GM18951 (cell line): ENCODE measurements around the gene DMD.

ENCODE experiments used
- POLR2A ChIP-seq: IDR thresholded peaks from 4 replicates; pipeline ENCODE4 v1.6.1; 2011; ENCODE audit warnings: mild to moderate bottlenecking; ENCODE audit not compliant: insufficient read length, insufficient read depth; ENCODE audit errors: extremely low read depth
- in situ Hi-C: fragments of 300-500 bp; cut with MboI; formaldehyde crosslinking; loops from one replicate; pipeline ENCODE4 v1.12.0; 2022; ENCODE audit warnings: low sequenced_read_pairs, mixed read lengths, inconsistent platforms; ENCODE audit not compliant: unreplicated experiment

Gene DMD

GRCh38 chrX:32933548-32933947 is 277.8 kb downstream of the DMD start:
- in situ Hi-C loops, result no loop called here

GRCh38 chrX:32929040-32929439 is 282.3 kb downstream of the DMD start:
- TF ChIP-seq POLR2A, result no peak
- in situ Hi-C loops, result no loop called here

More at GRCh38 chrX:32933548-32933947, 277.8 kb downstream of the DMD start:
- TF ChIP-seq POLR2A, result no peak

- in situ Hi-C loops, result no loop called here
- no peak for TF ChIP-seq POLR2A
Measured at GRCh38 chrX:32896088-32896487, 315.3 kb downstream of the DMD start.

GRCh38 chrX:32894679-32895078 is 316.7 kb downstream of the DMD start:
- in situ Hi-C loops, result no loop called here
- TF ChIP-seq POLR2A, result no peak

GRCh38 chrX:32893751-32894150 is 317.6 kb downstream of the DMD start:
- in situ Hi-C loops, result no loop called here
- no peak for TF ChIP-seq POLR2A

- TF ChIP-seq POLR2A, result no peak
- in situ Hi-C loops, result no loop called here
Measured at GRCh38 chrX:32877592-32877991, 333.8 kb downstream of the DMD start.

GRCh38 chrX:32874839-32875238 is 336.5 kb downstream of the DMD start:
- in situ Hi-C loops, result no loop called here

GRCh38 chrX:32873786-32874185 is 337.6 kb downstream of the DMD start:
- in situ Hi-C loops, result no loop called here
- TF ChIP-seq POLR2A, result no peak

More at GRCh38 chrX:32874839-32875238, 336.5 kb downstream of the DMD start:
- TF ChIP-seq POLR2A, result no peak

- no peak for TF ChIP-seq POLR2A
Measured at GRCh38 chrX:32871636-32872035, 339.7 kb downstream of the DMD start.

GRCh38 chrX:32868524-32868895 is 342.8 kb downstream of the DMD start:
- TF ChIP-seq POLR2A, result no peak
- in situ Hi-C loops, result no loop called here

More at GRCh38 chrX:32871636-32872035, 339.7 kb downstream of the DMD start:
- in situ Hi-C loops, result no loop called here

GRCh38 chrX:32867781-32868523 is 343.4 kb downstream of the DMD start:
- in situ Hi-C loops, result no loop called here
- no peak for TF ChIP-seq POLR2A

GRCh38 chrX:32852203-32852602 is 359.1 kb downstream of the DMD start:
- TF ChIP-seq POLR2A, result no peak

GRCh38 chrX:32851556-32851955 is 359.8 kb downstream of the DMD start:
- in situ Hi-C loops, result no loop called here
- TF ChIP-seq POLR2A, result no peak

More at GRCh38 chrX:32852203-32852602, 359.1 kb downstream of the DMD start:
- in situ Hi-C loops, result no loop called here

GRCh38 chrX:32847921-32848320 is 363.4 kb downstream of the DMD start:
- in situ Hi-C loops, result no loop called here
- no peak for TF ChIP-seq POLR2A
